OCI-LY3 (cell line): ENCODE measurements around the gene ENGASE.

Experiments used
- EZH2phosphoT487 ChIP-seq: fragments of 200-600 bp; shearing (Covaris generic); IDR thresholded peaks from 2 replicates; pipeline ENCODE4 v1.6.1; 2018; ENCODE audit warnings: antibody characterized with exemption, mixed run types, low read depth
- TF ChIP-seq, protein P1 (sequence below): fragments of 200-600, 300-600 bp; sonication (generic); IDR thresholded peaks from 2 replicates; pipeline ENCODE4 v1.5.1; 2014; ENCODE audit warnings: antibody characterized with exemption, low read length, low read depth

DNA sequence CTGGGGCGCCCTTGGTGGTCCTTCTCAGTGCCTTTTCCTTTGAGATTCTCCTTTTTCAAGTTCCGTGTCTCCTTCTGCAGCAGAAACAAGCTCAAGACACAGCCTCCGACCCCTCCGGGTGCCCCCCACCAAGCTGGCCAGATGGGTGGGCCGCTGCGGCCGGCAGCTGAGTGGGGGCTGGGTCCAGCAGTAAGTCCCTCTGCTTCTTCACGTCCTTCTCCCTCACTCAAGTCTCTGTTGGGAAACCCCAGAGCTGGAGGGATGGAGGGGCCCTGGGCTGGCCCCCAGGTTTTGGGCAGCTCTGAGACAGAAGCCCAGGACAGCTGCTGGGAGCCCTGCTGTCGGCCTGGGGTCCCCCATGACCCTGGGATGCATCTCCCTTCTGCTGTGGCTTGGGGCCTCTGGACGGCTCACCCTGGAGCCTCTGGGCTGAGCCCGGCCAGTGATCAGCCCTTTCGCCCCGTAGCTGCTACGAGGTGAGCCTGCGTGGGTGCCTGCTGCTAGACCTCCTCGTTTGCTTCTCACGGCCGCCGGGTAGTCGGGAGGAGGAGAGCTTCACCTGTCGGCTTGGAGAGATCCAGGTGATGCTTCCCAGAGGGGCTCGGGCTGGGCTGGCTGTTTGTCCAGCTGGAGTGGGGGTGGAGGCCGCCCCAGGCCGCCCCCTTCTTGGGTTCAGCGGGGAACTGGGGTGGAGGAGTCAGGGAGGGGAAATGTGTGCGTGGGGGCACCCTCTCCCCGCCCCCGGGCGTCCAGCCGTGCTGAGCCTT is 10.7 kb downstream of the ENGASE start:
- TF ChIP-seq, protein P1, sequence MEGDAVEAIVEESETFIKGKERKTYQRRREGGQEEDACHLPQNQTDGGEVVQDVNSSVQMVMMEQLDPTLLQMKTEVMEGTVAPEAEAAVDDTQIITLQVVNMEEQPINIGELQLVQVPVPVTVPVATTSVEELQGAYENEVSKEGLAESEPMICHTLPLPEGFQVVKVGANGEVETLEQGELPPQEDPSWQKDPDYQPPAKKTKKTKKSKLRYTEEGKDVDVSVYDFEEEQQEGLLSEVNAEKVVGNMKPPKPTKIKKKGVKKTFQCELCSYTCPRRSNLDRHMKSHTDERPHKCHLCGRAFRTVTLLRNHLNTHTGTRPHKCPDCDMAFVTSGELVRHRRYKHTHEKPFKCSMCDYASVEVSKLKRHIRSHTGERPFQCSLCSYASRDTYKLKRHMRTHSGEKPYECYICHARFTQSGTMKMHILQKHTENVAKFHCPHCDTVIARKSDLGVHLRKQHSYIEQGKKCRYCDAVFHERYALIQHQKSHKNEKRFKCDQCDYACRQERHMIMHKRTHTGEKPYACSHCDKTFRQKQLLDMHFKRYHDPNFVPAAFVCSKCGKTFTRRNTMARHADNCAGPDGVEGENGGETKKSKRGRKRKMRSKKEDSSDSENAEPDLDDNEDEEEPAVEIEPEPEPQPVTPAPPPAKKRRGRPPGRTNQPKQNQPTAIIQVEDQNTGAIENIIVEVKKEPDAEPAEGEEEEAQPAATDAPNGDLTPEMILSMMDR: no peak
- no peak for TF ChIP-seq EZH2phosphoT487
